ENCODE measurements around the gene MAG.

Gene MAG

GRCh38 chr19:35314858-35315470 is 23.0 kb downstream of the MAG start:
- DNase-seq (ENCODE audit: extremely low spot score): no peak
- no peak for TF ChIP-seq CTCF (IDR thresholded peaks at IDR 0.05; ENCODE audit: control extremely low read depth, extremely low read depth, low read depth, missing control alignments)
- CTCF ChIA-PET: interaction anchor here (1.6 to 2.4 kb wide), 4 partner anchors 12 to 195 kb away, joined by 4 to 10 read pairs (median 6); no protein-coding TSS in a partner anchor
- POLR2A ChIA-PET: no interaction called here

- ChIA-PET CTCF (interaction anchor here (1.7 kb wide), 1 partner anchor 194 kb away, joined by 5 read pairs; no protein-coding TSS in a partner anchor), POLR2A (interaction anchor here (0.7 kb wide), 1 partner anchor 16 kb away, joined by 5 read pairs; no protein-coding TSS in a partner anchor)
- peak; percentile 28 for TF ChIP-seq CTCF (IDR thresholded peaks at IDR 0.05; ENCODE audit: control extremely low read depth, extremely low read depth, low read depth, missing control alignments)
- no peak for DNase-seq (ENCODE audit: extremely low spot score)
Measured at GRCh38 chr19:35315883-35316282, 23.9 kb downstream of the MAG start.

- no peak for TF ChIP-seq CTCF (IDR thresholded peaks at IDR 0.05; ENCODE audit: control extremely low read depth, extremely low read depth, low read depth, missing control alignments)
- ChIA-PET CTCF (interaction anchor here (1.7 kb wide), 1 partner anchor 194 kb away, joined by 5 read pairs; no protein-coding TSS in a partner anchor), POLR2A (no interaction called here)
- DNase-seq (ENCODE audit: extremely low spot score): no peak
Measured at GRCh38 chr19:35316560-35316959, 24.6 kb downstream of the MAG start.

GRCh38 chr19:35317464-35318043 is 25.6 kb downstream of the MAG start:
- TF ChIP-seq CTCF (IDR thresholded peaks at IDR 0.05; ENCODE audit: control extremely low read depth, extremely low read depth, low read depth, missing control alignments): no peak
- ChIA-PET CTCF (interaction anchor here (0.8 to 1.2 kb wide), 2 partner anchors 10 to 11 kb away, joined by 3 to 5 read pairs; no protein-coding TSS in a partner anchor), POLR2A (no interaction called here)
- no peak for DNase-seq (ENCODE audit: extremely low spot score)

- DNase-seq (ENCODE audit: extremely low spot score): no peak
- ChIA-PET POLR2A (no interaction called here), CTCF (interaction anchor here (0.9 to 1.6 kb wide), 7 partner anchors 9 to 176 kb away, joined by 3 to 6 read pairs (median 4); no protein-coding TSS in a partner anchor)
- TF ChIP-seq CTCF (IDR thresholded peaks at IDR 0.05; ENCODE audit: control extremely low read depth, extremely low read depth, low read depth, missing control alignments): no peak
Measured at GRCh38 chr19:35318679-35319448, 26.9 kb downstream of the MAG start.

GRCh38 chr19:35320065-35320713 is 28.2 kb downstream of the MAG start:
- CTCF ChIA-PET: interaction anchor here (1.1 to 1.6 kb wide), 5 partner anchors 8 to 175 kb away, joined by 3 to 6 read pairs (median 4); no protein-coding TSS in a partner anchor
- no peak for TF ChIP-seq CTCF (IDR thresholded peaks at IDR 0.05; ENCODE audit: control extremely low read depth, extremely low read depth, low read depth, missing control alignments)
- no peak for DNase-seq (ENCODE audit: extremely low spot score)
- POLR2A ChIA-PET: interaction anchor here (1.1 kb wide), 1 partner anchor 11 kb away, joined by 3 read pairs; no protein-coding TSS in a partner anchor
